ENCODE results near the gene LEFTY1. TPM values are rescaled to one million over a fixed set of nuclear protein-coding genes. Genes with fewer than 3 reads are reported as not detected.
"Not testable (repeated sequence)": the region's sequence is repeated elsewhere in the genome, so short reads cannot be mapped to it uniquely, and the experiment has no call there.

Gene LEFTY1
- total RNA-seq, 4 donors from 2014 or later: 0.33 TPM; not detected in 3

DNA sequence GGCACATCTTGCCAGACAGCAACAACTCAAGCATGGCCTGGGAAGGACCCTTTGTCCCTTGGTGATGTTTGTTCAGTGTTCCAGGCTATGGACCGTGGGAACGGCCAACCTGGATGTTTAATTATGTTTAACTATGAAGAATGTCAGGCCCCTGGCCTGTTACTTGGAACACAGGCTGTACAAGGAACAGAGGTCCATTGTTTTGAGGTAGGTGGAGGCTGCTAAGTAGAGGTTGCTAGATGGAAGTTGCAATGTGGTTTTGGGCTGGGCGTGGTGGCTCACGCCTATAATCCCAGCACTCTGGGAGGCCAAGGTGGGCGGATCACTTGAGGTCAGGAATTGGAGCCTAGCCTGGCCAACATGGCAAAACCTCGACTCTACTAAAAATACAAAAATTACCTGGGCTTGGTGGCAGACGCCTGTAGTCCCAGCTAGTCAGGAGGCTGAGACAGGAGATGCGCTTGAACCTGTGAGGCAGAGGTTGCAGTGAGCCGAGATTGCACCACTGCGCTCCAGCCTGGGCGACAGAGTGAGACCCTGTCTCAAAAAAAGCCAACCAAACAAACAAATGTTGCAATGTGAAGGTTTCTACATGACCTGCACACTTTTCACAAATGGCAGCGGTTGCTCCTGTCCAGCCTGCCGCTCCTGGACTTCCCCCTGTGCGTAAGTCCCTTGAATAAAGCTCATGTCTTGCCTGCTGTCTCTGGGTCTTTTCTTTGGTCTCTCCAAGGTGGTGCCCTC is 2.5 kb upstream of the LEFTY1 start:
- no peak for DNase-seq (ENCODE audit: extremely low spot score)
- WGBS: 93% methylated on average over 14 of the region's 14 CpGs
- intact Hi-C loops (cut with DNase I): no loop called here
- no peaks in the 10 kb centered on the region for H3K9me3 ChIP-seq
- peaks cover 0 to 17% (median 0%) of the 10 kb centered on the region in 4 donors for H3K27me3 ChIP-seq
- no peaks in the 10 kb centered on the region for H3K36me3 ChIP-seq
- no peak overlapping the region for H3K4me3 ChIP-seq
- H3K27ac ChIP-seq (replicated peaks in 1 of 4): no peak overlapping the region
- TF ChIP-seq POLR2AphosphoS5 (IDR thresholded peaks at IDR 0.05) (no peak), POLR2A (IDR thresholded peaks at IDR 0.05; ENCODE audit: low read depth) (no peak), EP300 (IDR thresholded peaks at IDR 0.05) (no peak)
- TF ChIP-seq, protein P1, sequence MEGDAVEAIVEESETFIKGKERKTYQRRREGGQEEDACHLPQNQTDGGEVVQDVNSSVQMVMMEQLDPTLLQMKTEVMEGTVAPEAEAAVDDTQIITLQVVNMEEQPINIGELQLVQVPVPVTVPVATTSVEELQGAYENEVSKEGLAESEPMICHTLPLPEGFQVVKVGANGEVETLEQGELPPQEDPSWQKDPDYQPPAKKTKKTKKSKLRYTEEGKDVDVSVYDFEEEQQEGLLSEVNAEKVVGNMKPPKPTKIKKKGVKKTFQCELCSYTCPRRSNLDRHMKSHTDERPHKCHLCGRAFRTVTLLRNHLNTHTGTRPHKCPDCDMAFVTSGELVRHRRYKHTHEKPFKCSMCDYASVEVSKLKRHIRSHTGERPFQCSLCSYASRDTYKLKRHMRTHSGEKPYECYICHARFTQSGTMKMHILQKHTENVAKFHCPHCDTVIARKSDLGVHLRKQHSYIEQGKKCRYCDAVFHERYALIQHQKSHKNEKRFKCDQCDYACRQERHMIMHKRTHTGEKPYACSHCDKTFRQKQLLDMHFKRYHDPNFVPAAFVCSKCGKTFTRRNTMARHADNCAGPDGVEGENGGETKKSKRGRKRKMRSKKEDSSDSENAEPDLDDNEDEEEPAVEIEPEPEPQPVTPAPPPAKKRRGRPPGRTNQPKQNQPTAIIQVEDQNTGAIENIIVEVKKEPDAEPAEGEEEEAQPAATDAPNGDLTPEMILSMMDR (IDR thresholded peaks at IDR 0.05): no peak
- H3K4me1 ChIP-seq: peaks cover 0 to 6% (median 2%) of the 10 kb centered on the region in 4 donors

DNA sequence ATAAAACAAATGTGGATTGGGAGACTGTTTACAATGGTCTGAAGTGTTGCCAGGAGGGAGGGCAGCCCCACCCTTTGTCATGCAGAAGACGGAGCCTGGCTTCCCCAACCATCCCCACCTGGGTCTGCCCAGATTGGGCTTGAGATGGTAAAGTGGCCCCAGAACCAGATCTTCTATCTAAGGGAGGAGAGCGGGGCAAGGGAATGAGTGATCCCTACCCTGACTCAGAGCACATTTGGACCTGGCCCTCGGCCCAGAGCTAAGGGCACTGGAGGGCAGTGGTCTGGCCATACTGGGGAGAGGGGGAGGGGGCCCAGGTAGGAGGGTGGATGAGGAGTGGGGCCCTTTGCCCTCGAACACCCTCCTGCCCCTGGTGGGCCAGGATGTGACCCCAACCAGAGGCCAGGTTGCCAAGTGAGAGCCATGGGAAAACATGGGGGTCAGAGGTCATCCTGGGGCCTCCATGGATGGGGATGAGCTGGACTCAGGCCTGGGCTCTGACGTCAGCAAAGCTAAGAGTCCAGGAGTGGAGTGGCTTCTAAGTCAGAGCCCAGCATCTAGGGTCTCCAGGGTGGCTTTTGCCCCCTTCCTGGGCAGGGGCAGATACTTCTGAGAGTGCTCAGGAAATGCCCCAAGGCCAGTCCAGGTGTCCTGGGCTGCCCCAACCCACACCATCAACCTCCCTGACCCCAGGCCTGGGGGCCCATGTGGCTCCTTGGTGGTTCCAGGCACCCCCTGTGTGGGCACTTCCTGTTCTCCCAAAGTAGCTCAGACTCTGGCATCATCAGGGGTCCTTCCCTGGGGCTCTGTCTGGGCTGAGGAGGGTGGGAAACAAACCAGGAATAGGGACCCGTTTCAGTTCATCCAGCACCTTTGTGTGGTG is 1.6 kb upstream of the LEFTY1 start:
- intact Hi-C loops (cut with DNase I): no loop called here
- H3K27me3 ChIP-seq: peaks cover 0 to 17% (median 0%) of the 10 kb centered on the region in 4 donors
- no peaks in the 10 kb centered on the region for H3K9me3 ChIP-seq
- no peaks in the 10 kb centered on the region for H3K4me1 ChIP-seq
- no peak overlapping the region for H3K27ac ChIP-seq (replicated peaks in 1 of 4)
- no peak for DNase-seq (ENCODE audit: extremely low spot score)
- 78% methylated on average over 5 of the region's 6 CpGs for WGBS
- no peaks in the 10 kb centered on the region for H3K36me3 ChIP-seq
- no peak overlapping the region for H3K4me3 ChIP-seq
- TF ChIP-seq POLR2A (IDR thresholded peaks at IDR 0.05; ENCODE audit: low read depth): no peak
- TF ChIP-seq, protein P1 (IDR thresholded peaks at IDR 0.05): no peak
- TF ChIP-seq POLR2AphosphoS5 (IDR thresholded peaks at IDR 0.05): no peak

DNA sequence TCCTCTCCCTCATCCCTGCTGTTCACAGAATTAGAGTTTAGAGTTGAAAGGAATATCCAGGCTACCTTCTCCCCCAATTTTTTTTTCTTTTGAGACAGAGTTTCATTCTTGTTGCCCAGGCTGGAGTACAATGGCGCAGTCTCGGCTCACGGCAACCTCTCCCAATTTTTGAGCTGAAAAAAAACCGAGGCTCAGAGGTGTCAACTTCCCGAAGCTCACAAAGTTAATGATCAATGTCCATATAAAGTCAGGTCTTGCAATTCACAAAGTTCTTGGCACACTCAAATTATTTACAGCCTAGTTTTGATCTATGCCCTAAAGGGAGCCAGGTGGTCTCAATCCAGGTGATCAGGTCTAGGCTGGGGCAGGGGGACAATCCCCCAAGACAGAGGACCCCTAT is 797 bp upstream of the LEFTY1 start:
- intact Hi-C loops (cut with DNase I): no loop called here
- peaks cover 0 to 17% (median 0%) of the 10 kb centered on the region in 4 donors for H3K27me3 ChIP-seq
- no peak overlapping the region for H3K4me3 ChIP-seq
- WGBS: 93% methylated on average over 5 of the region's 5 CpGs
- no peaks in the 10 kb centered on the region for H3K36me3 ChIP-seq
- DNase-seq (ENCODE audit: extremely low spot score): no peak
- no peaks in the 10 kb centered on the region for H3K9me3 ChIP-seq
- H3K4me1 ChIP-seq: no peaks in the 10 kb centered on the region
- H3K27ac ChIP-seq (replicated peaks in 1 of 4): no peak overlapping the region
- TF ChIP-seq EP300 (IDR thresholded peaks at IDR 0.05) (no peak), POLR2A (IDR thresholded peaks at IDR 0.05; ENCODE audit: low read depth) (no peak), POLR2AphosphoS5 (IDR thresholded peaks at IDR 0.05) (no peak)
- TF ChIP-seq, protein P1 (IDR thresholded peaks at IDR 0.05): no peak

- peaks cover 0 to 17% (median 0%) of the 10 kb centered on the region in 4 donors for H3K27me3 ChIP-seq
- no peak overlapping the region for H3K4me3 ChIP-seq
- 91% methylated on average over 13 of the region's 18 CpGs for WGBS
- no peak overlapping the region for H3K27ac ChIP-seq (replicated peaks in 1 of 4)
- H3K4me1 ChIP-seq: peaks cover 0 to 6% (median 3%) of the 10 kb centered on the region in 4 donors
- H3K9me3 ChIP-seq: no peaks in the 10 kb centered on the region
- intact Hi-C loops (cut with DNase I): no loop called here
- DNase-seq (ENCODE audit: extremely low spot score): no peak
- no peaks in the 10 kb centered on the region for H3K36me3 ChIP-seq
- TF ChIP-seq, protein P1 (IDR thresholded peaks at IDR 0.05): no peak
- TF ChIP-seq EP300 (IDR thresholded peaks at IDR 0.05): no peak
- TF ChIP-seq POLR2AphosphoS5 (IDR thresholded peaks at IDR 0.05): no peak
- TF ChIP-seq POLR2A (IDR thresholded peaks at IDR 0.05; ENCODE audit: low read depth): no peak
Measured at GRCh38 chr1:225888289-225888897, 553 bp downstream of the LEFTY1 start.

DNA sequence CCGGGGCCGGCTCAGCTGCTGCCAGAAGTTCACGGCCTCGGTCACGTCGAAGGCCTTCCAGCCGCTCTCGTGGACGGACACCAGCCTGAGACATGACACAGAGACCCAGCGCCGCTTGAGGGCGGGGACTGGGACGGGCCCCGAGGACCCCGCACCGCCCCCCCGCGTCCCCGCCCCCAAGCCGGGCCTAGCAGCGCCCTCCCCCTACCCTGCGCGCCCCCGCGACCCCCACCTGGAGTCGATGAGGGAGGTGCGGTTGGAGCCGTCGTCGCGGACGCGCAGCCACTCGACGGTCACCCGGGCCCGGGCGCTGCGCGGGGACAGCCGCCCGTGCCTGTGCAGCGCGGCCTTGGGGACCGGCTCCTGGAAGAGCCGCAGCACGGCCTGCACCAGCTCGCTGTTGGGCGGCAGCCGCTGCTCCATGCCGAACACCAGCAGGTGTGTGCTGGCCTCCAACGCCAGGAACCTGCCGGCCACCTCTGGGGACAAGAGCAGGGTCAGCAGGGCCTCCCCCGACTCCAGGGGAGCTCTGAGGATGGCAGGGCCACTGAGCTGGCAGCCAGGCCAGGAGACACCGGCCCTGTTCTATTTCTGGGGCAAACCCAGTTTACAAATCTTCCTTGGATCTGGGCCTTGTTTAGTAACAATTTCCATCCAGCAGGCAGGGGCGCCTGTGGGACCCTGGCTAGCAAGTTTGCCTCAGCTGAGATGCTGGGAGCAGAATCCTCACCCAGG is 1.2 kb downstream of the LEFTY1 start:
- H3K36me3 ChIP-seq; H3K27ac ChIP-seq (replicated peaks in 1 of 4); intact Hi-C loops (cut with DNase I); H3K4me3 ChIP-seq; DNase-seq (ENCODE audit: extremely low spot score); H3K9me3 ChIP-seq: not testable (repeated sequence)
- WGBS: 49% methylated on average over 11 of the region's 56 CpGs
- Histone ChIP-seq H3K27me3 (peaks cover 0 to 17% (median 0%) of the 10 kb centered on the region in 4 donors), H3K4me1 (peaks cover 0 to 11% (median 8%) of the 10 kb centered on the region in 4 donors)
